Parathyroid adenoma (tissue), 2 donors: ENCODE data around the gene CMTM3.

Experiments used
- H2AFZ ChIP-seq: fragments of 300-600 bp; sonication (generic); one replicate; pipeline ENCODE4 v1.7.0; 2017; ENCODE audit warnings: antibody characterized with exemption, mild to moderate bottlenecking
- H3K27ac ChIP-seq: fragments of 300-600 bp; sonication (generic); one replicate; pipeline ENCODE4 v1.7.0; 2017
- H3K27me3 ChIP-seq: fragments of 300-600 bp; sonication (generic); one replicate; pipeline ENCODE4 v1.7.0; 2017; ENCODE audit warnings: low read length; ENCODE audit not compliant: control insufficient read depth, insufficient read depth
- H3K36me3 ChIP-seq: fragments of 300-600 bp; sonication (generic); one replicate; pipeline ENCODE4 v1.7.0; 2017; ENCODE audit warnings: low read length; ENCODE audit not compliant: control insufficient read depth, insufficient read depth
- H3K4me1 ChIP-seq: fragments of 300-600 bp; sonication (generic); one replicate; pipeline ENCODE4 v1.7.0; 2017; ENCODE audit warnings: control low read depth
- H3K4me2 ChIP-seq: fragments of 300-600 bp; sonication (generic); one replicate; pipeline ENCODE4 v1.7.0; 2017; ENCODE audit warnings: low read length
- H3K4me3 ChIP-seq: fragments of 300-600 bp; sonication (generic); one replicate; pipeline ENCODE4 v1.7.0; 2017; ENCODE audit warnings: low read depth, low read length
- H3K79me2 ChIP-seq: fragments of 300-600 bp; sonication (generic); one replicate; pipeline ENCODE4 v1.7.0; 2017; ENCODE audit warnings: control low read depth
- H3K9ac ChIP-seq: fragments of 300-600 bp; sonication (generic); one replicate; pipeline ENCODE4 v1.7.0; 2017; ENCODE audit warnings: mild to moderate bottlenecking
- H3K9me3 ChIP-seq: fragments of 300-600 bp; sonication (generic); one replicate; pipeline ENCODE4 v1.7.0; 2017; ENCODE audit warnings: low read length; ENCODE audit not compliant: control insufficient read depth
- TF ChIP-seq, protein P1 (sequence below): fragments of 300-600 bp; sonication (generic); IDR thresholded peaks from one replicate; pipeline ENCODE4 v1.7.0; 2017; ENCODE audit warnings: antibody characterized with exemption, mild to moderate bottlenecking
- donor health status: primary hyperparathyroidism.

Gene CMTM3

DNA sequence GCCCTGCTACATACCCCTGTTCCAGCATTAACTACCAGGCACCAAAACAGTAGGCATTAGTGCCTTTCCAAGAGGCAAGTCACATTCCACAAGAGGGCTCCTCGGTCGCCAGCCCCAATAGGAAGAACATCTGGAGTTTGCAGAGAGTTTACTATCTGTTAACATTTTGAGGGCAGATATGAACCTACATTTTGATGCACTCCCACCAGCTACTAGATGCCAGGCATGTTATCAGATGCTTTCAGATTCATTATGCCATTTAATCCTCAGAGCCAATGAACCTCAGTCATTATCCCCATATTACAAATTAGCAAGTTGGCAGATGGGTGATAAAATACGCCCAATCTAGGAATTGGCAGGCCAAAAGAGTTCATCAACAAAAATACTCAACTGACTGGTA lies 29.4 kb upstream of the CMTM3 start:
- Histone ChIP-seq H3K9me3 (no peaks in the 10 kb centered on the region), H3K4me1 (no peaks in the 10 kb centered on the region), H3K79me2 (no peaks in the 10 kb centered on the region), H3K4me3 (no peak overlapping the region), H3K36me3 (no peaks in the 10 kb centered on the region), H2AFZ (no peak overlapping the region), H3K9ac (no peak overlapping the region), H3K4me2 (no peak overlapping the region), H3K27me3 (no peaks in the 10 kb centered on the region), H3K27ac (no peak overlapping the region)
- TF ChIP-seq, protein P1, sequence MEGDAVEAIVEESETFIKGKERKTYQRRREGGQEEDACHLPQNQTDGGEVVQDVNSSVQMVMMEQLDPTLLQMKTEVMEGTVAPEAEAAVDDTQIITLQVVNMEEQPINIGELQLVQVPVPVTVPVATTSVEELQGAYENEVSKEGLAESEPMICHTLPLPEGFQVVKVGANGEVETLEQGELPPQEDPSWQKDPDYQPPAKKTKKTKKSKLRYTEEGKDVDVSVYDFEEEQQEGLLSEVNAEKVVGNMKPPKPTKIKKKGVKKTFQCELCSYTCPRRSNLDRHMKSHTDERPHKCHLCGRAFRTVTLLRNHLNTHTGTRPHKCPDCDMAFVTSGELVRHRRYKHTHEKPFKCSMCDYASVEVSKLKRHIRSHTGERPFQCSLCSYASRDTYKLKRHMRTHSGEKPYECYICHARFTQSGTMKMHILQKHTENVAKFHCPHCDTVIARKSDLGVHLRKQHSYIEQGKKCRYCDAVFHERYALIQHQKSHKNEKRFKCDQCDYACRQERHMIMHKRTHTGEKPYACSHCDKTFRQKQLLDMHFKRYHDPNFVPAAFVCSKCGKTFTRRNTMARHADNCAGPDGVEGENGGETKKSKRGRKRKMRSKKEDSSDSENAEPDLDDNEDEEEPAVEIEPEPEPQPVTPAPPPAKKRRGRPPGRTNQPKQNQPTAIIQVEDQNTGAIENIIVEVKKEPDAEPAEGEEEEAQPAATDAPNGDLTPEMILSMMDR: no peak

DNA sequence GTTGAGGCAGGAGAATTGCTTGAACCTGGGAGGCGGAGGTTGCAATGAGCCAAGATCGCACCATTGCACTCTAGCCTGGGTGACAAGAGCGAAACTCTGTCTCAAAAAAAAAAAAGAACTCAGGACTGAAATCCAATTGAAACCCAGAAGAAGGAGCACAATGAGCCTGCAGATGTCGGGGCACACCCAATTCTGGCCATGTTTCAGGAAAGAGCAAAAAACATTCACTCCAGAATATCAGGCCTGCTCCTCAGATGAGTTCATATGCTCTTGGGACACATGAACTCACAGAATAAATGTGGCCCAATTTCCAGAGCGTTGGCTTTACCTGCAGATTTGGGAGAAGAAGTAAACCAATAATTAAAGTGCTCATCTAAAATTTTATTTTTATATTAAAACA lies 28.2 kb upstream of the CMTM3 start:
- H3K79me2 ChIP-seq: no peaks in the 10 kb centered on the region
- TF ChIP-seq, protein P1: no peak

DNA sequence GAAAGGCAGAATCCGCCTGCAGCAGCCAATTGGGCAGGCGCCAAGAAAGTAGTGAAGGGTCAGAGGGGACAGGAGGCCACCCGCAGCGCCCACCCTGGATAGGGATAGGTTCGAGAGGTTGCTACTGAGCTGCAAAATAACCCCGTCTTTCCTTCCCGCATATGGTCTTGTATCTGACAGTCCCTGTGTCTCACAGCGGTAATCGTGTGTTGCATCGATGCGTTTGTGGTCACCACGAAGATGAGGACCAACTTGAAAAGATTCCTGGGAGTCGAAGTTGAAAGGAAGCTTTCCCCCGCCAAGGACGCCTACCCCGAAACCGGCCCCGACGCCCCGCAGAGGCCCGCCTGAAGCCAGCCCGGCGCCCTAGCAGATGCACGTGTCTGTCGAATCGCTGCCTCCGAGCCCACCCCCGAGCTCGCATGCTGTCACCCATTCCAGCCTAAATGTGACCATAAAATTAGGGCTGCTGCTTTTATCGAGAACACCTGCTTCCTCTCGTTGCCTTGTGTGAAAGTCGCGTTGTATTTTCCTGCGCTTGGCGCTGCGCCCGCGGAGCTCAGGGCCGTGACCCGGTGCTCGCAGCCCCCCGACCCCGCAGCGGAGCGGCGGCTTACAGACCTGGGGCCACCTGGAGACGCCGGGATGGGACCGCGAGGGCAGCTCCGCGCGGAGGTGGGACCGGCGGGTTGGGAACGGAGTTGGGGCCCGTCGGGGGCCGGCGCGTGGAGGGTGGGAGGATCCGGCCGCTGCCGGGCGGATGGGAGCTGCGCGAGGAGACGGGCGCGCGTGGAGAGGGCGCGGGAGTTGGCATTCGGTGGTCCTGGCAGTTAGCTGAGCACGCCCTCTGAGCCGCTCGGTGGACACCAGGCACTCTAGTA lies 25.6 kb upstream of the CMTM3 start, which contains the start of gene CMTM2:
CMTM2 (plus strand) TSS at position 813 of the 881 bp plus-strand sequence. CDS start 145 bp downstream, outside the sequence.
- H3K9me3 ChIP-seq: no peaks in the 10 kb centered on the region
- TF ChIP-seq, protein P1: no peak
- no peak within 1 kb of the TSS for H3K9ac ChIP-seq
- no peaks in the 10 kb centered on the region for H3K27me3 ChIP-seq
- no peaks in the 10 kb centered on the region for H3K79me2 ChIP-seq
- no peak within 1 kb of the TSS for H3K4me3 ChIP-seq
- H3K4me2 ChIP-seq: no peak within 1 kb of the TSS
- H3K27ac ChIP-seq: no peak within 1 kb of the TSS
- H2AFZ ChIP-seq: no peak within 1 kb of the TSS
- peaks cover 15% of the 10 kb centered on the region for H3K4me1 ChIP-seq
- H3K36me3 ChIP-seq: no peaks in the 10 kb centered on the region

More for the DNA sequence above, 28.2 kb upstream of the CMTM3 start:
- H3K4me1 ChIP-seq: peaks cover 11% of the 10 kb centered on the region
- no peak overlapping the region for H3K4me2 ChIP-seq
- no peak overlapping the region for H3K27ac ChIP-seq
- H3K36me3 ChIP-seq: no peaks in the 10 kb centered on the region
- H3K27me3 ChIP-seq: no peaks in the 10 kb centered on the region
- H3K9ac ChIP-seq: no peak overlapping the region
- no peak overlapping the region for H3K4me3 ChIP-seq
- no peak overlapping the region for H2AFZ ChIP-seq
- no peaks in the 10 kb centered on the region for H3K9me3 ChIP-seq

DNA sequence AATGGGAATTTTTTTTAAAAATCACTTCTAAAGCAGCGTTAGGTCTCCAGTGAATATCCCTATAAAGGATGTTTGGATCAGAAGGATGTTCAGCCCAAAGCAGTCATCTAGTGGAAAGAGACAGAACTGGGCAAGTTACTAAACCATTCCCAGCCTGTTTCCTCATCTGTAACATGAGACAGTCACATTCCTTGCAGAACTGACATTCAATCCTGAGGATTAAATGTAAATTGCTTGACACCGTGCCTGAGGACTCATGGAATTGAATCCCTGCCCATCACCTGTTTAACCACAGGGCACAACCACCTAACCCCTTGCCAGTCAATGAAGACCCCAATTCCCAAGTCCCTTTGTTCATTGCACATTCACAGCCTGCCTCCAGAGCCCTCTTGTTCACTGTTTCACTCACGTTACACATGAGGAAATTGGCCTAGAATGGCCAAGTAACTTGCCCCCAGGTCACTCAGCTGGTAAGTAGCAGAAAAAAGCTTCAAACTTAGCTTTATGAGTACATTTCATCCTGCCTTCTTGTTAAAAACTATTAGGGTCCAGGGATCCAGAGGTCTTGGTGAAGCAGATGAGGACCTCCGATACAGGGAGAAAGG lies 23.8 kb upstream of the CMTM3 start:
- Histone ChIP-seq H3K4me3 (no peak overlapping the region), H3K27me3 (no peaks in the 10 kb centered on the region), H3K4me1 (peaks cover 15% of the 10 kb centered on the region), H3K27ac (peak overlapping the region; percentile 24), H3K4me2 (no peak overlapping the region), H3K36me3 (no peaks in the 10 kb centered on the region), H3K79me2 (no peaks in the 10 kb centered on the region), H3K9ac (no peak overlapping the region), H3K9me3 (no peaks in the 10 kb centered on the region), H2AFZ (peak overlapping the region; percentile 34)
- TF ChIP-seq, protein P1: no peak
